ENCODE measurements around the gene IQGAP2. TPM values are rescaled to one million over a fixed set of nuclear protein-coding genes. Genes with fewer than 3 reads are reported as not detected.
A peak's percentile ranks its signal among the peaks of the same experiment; 100 is the strongest.

Gene IQGAP2
- total and polyA plus RNA-seq, 2 of the 8 experiments (the other 6 are each of a cell fraction or from before 2014, with no cell fraction given): 19.7 to 66.0 TPM

- peak; percentile 51 for TF ChIP-seq TAF1 (IDR thresholded peaks at IDR 0.05; ENCODE audit: low read depth, low read length)
- peak; percentile 82 for TF ChIP-seq KDM1A (IDR thresholded peaks at IDR 0.05; ENCODE audit: borderline replicate concordance, low read length)
- TF ChIP-seq KDM4A (IDR thresholded peaks at IDR 0.05; ENCODE audit: low read depth, low read length, severe bottlenecking): peak; percentile 59
- TF ChIP-seq JUND (IDR thresholded peaks at IDR 0.05; ENCODE audit: low read length): peak; percentile 37; the same call in 1 of the 2 replicates
- no peak for TF ChIP-seq ZNF274 (IDR thresholded peaks at IDR 0.05; ENCODE audit: borderline replicate concordance, extremely low read depth, low read length)
- peak; percentile 71 to 81 (median 72) for TF ChIP-seq CTCF (IDR thresholded peaks at IDR 0.05; ENCODE audit: control extremely low read depth in 1 of 3, insufficient read depth in 1 of 3, low read depth in 1 of 3, low read length in 3 of 3)
- TF ChIP-seq YY1 (IDR thresholded peaks at IDR 0.05; ENCODE audit: low read depth, low read length): no peak
- no peak for TF ChIP-seq POLR2AphosphoS5 (IDR thresholded peaks at IDR 0.05; ENCODE audit: low read depth, low read length)
- TF ChIP-seq CREB1 (IDR thresholded peaks at IDR 0.05): peak; percentile 60
- TF ChIP-seq SAP30 (IDR thresholded peaks at IDR 0.05; ENCODE audit: insufficient read depth, insufficient replicate concordance, low read length): peak; percentile 16
- 0 out of 2 replicates have a peak, but pooled peaks have one; percentile 27 for TF ChIP-seq ATF2 (IDR thresholded peaks at IDR 0.05; ENCODE audit: low read length)
- peak; percentile 31 for TF ChIP-seq CTBP2 (IDR thresholded peaks at IDR 0.05; ENCODE audit: borderline replicate concordance, insufficient read depth, insufficient read length, low read length)
- no peak for TF ChIP-seq JUN (IDR thresholded peaks at IDR 0.05; ENCODE audit: low read depth, low read length)
- no peak for TF ChIP-seq SIX5 (IDR thresholded peaks at IDR 0.05; ENCODE audit: low read depth, low read length)
- no peak for TF ChIP-seq SRF (IDR thresholded peaks at IDR 0.05; ENCODE audit: low read depth, low read length)
- no peak for TF ChIP-seq FOSL1 (IDR thresholded peaks at IDR 0.05; ENCODE audit: insufficient read depth, low read depth, low read length)
- no peak for TF ChIP-seq ATF3 (IDR thresholded peaks at IDR 0.05; ENCODE audit: insufficient read depth, low read depth, low read length)
- no peak for TF ChIP-seq GTF2F1 (IDR thresholded peaks at IDR 0.05; ENCODE audit: borderline replicate concordance, low read depth, low read length)
Measured at GRCh38 chr5:76402886-76403765, at the start of gene IQGAP2 (continued).

Measured in H1 (cell line).